Esophagus squamous epithelium (tissue), 4 donors: Measurements from ENCODE around the gene SLC39A10.

Experiments used
- CTCF ChIP-seq, 6 experiments: fragments of 450-650 bp in 4 of 6; fragments of 200-600 bp in 2 of 6; sonication (generic) in 2 of 6; IDR thresholded peaks; one replicate each; pipeline ENCODE4 v1.5.1; 2016 to 2019; ENCODE audit warnings: antibody characterized with exemption in 6 of 6, mild to moderate bottlenecking in 4 of 6, moderate library complexity in 4 of 6
- POLR2A ChIP-seq, 4 donors: fragments of 450-650 bp; IDR thresholded peaks; one replicate each; pipeline ENCODE4 v1.6.1; 2017; ENCODE audit warnings: antibody characterized with exemption in 4 of 4, mild to moderate bottlenecking in 4 of 4, moderate library complexity in 3 of 4

- peak in 2 of 6 experiments; percentile 14 to 41 for TF ChIP-seq CTCF (IDR thresholded peaks at IDR 0.05)
- TF ChIP-seq POLR2A (IDR thresholded peaks at IDR 0.05): no peak
Measured at GRCh38 chr2:195672674-195673073, 15.6 kb downstream of the SLC39A10 start.
